ENCODE results near the gene SEPTIN12.

The SEPTIN12 gene

GRCh38 chr16:4787627-4788482 lies at the start of gene SEPTIN12:
SEPTIN12 (minus strand) TSS chr16:4788345; CDS start chr16:4787645, 700 bp downstream.
- DNase-seq (ENCODE audit: low spot score), result no peak

- no peak for DNase-seq (ENCODE audit: low spot score)
Measured at GRCh38 chr16:4836727-4837126, 48.6 kb upstream of the SEPTIN12 start.

- no peak for DNase-seq (ENCODE audit: low spot score)
Measured at GRCh38 chr16:4833584-4833983, 45.4 kb upstream of the SEPTIN12 start.

GRCh38 chr16:4832698-4833343 lies 44.7 kb upstream of the SEPTIN12 start:
- no peak for DNase-seq (ENCODE audit: low spot score)

GRCh38 chr16:4831616-4832015 lies 43.5 kb upstream of the SEPTIN12 start:
- DNase-seq (ENCODE audit: low spot score), result no peak

- no peak for DNase-seq (ENCODE audit: low spot score)
Measured at GRCh38 chr16:4830408-4830807, 42.3 kb upstream of the SEPTIN12 start.

- no peak for DNase-seq (ENCODE audit: low spot score)
Measured at GRCh38 chr16:4828567-4829321, 40.6 kb upstream of the SEPTIN12 start.

- no peak for DNase-seq (ENCODE audit: low spot score)
Measured at GRCh38 chr16:4826980-4827379, 38.8 kb upstream of the SEPTIN12 start.

GRCh38 chr16:4826526-4826925 lies 38.4 kb upstream of the SEPTIN12 start:
- no peak for DNase-seq (ENCODE audit: low spot score)

- no peak for DNase-seq (ENCODE audit: low spot score)
Measured at GRCh38 chr16:4825196-4825595, 37.1 kb upstream of the SEPTIN12 start.

GRCh38 chr16:4820652-4821051 lies 32.5 kb upstream of the SEPTIN12 start:
- DNase-seq (ENCODE audit: low spot score), result no peak

GRCh38 chr16:4814542-4815173 lies 26.5 kb upstream of the SEPTIN12 start:
- DNase-seq (ENCODE audit: low spot score), result no peak

- no peak for DNase-seq (ENCODE audit: low spot score)
Measured at GRCh38 chr16:4814046-4814445, 25.9 kb upstream of the SEPTIN12 start.

GRCh38 chr16:4813251-4814003 lies 25.3 kb upstream of the SEPTIN12 start:
- no peak for DNase-seq (ENCODE audit: low spot score)

- DNase-seq (ENCODE audit: low spot score), result no peak
Measured at GRCh38 chr16:4811773-4812172, 23.6 kb upstream of the SEPTIN12 start.

GRCh38 chr16:4811242-4811641 lies 23.1 kb upstream of the SEPTIN12 start:
- DNase-seq (ENCODE audit: low spot score), result no peak

GRCh38 chr16:4806280-4806679 lies 18.1 kb upstream of the SEPTIN12 start:
- no peak for DNase-seq (ENCODE audit: low spot score)

GRCh38 chr16:4805231-4805630 lies 17.1 kb upstream of the SEPTIN12 start:
- DNase-seq (ENCODE audit: low spot score), result no peak

- no peak for DNase-seq (ENCODE audit: low spot score)
Measured at GRCh38 chr16:4803898-4804762, 16.0 kb upstream of the SEPTIN12 start.

- DNase-seq (ENCODE audit: low spot score), result no peak
Measured at GRCh38 chr16:4803401-4803844, 15.3 kb upstream of the SEPTIN12 start.

Measured in hepatic stellate cell (primary cell).